ENCODE results near the gene FAM81B.

GRCh38 chr5:95422838-95423237 is 31.7 kb downstream of the FAM81B start:
- TF ChIP-seq POLR2A (IDR thresholded peaks at IDR 0.05; ENCODE audit: low read depth, low read length): no peak
- no peak for TF ChIP-seq POLR2AphosphoS5 (IDR thresholded peaks at IDR 0.05; ENCODE audit: low read depth, low read length)
